Bronchial epithelial cell (primary cell): ENCODE results near the gene MMAA. TPM values are rescaled to one million over a fixed set of nuclear protein-coding genes. Genes with fewer than 3 reads are reported as not detected.

ENCODE experiments used
- DNase-seq: peaks from one replicate; pipeline ENCODE4 v3.0.0-alpha.2; 2010; ENCODE audit warnings: low read depth
- FAIRE-seq: peaks from 2 replicates; lab custom pipeline; 2011; peaks lifted over from hg19 to GRCh38; lab: Jason Lieb, UNC
- H3K27me3 ChIP-seq: 2 replicates; pipeline ENCODE4 v1.5.1; 2011; ENCODE audit warnings: low read length; ENCODE audit not compliant: control insufficient read depth, insufficient read depth
- H3K36me3 ChIP-seq: 2 replicates; pipeline ENCODE4 v1.5.1; 2011; ENCODE audit warnings: low read length; ENCODE audit not compliant: control insufficient read depth, insufficient read depth
- H3K4me3 ChIP-seq: 2 replicates; pipeline ENCODE4 v1.5.1; 2011; ENCODE audit warnings: mild to moderate bottlenecking, low read depth, low read length, control low read depth
- CTCF ChIP-seq: IDR thresholded peaks from 2 replicates; pipeline ENCODE4 v1.5.1; 2011; ENCODE audit warnings: mild to moderate bottlenecking, moderate library complexity, low read length, control low read depth, inconsistent platforms; ENCODE audit not compliant: insufficient read depth, severe bottlenecking
- total RNA-seq: library from RNA; depleted of rRNA; stranded (reverse); fragments of >200 nt; gene quantifications from 2 replicates; pipeline ENCODE4 v1.2.1, GENCODE V29; 2014

The MMAA gene
- total RNA-seq, 1 donor from 2014 or later: 2.6 TPM

- DNase-seq (peak; percentile 16), FAIRE-seq (no peak)
- Histone ChIP-seq H3K4me3 (no peak overlapping the region), H3K27me3 (no peaks in the 10 kb centered on the region), H3K36me3 (no peaks in the 10 kb centered on the region)
- no peak for TF ChIP-seq CTCF
These were observed 29.1 kb upstream of the MMAA start for GRCh38 chr4:145589916-145590702.

- Histone ChIP-seq H3K36me3 (no peaks in the 10 kb centered on the region), H3K4me3 (no peak overlapping the region), H3K27me3 (no peaks in the 10 kb centered on the region)
- no peak for TF ChIP-seq CTCF
- FAIRE-seq (no peak), DNase-seq (no peak)
These were observed 16.9 kb upstream of the MMAA start for GRCh38 chr4:145602129-145602760.

GRCh38 chr4:145605941-145606340 lies 13.2 kb upstream of the MMAA start:
- no peak for TF ChIP-seq CTCF
- FAIRE-seq: no peak

GRCh38 chr4:145609481-145610427 lies 9.4 kb upstream of the MMAA start:
- Histone ChIP-seq H3K27me3 (no peaks in the 10 kb centered on the region), H3K36me3 (no peaks in the 10 kb centered on the region), H3K4me3 (no peak overlapping the region)
- TF ChIP-seq CTCF: peak; percentile 56
- FAIRE-seq (no peak), DNase-seq (peak; percentile 76)

More at GRCh38 chr4:145605941-145606340, 13.2 kb upstream of the MMAA start:
- DNase-seq: no peak
- no peak overlapping the region for H3K4me3 ChIP-seq
- H3K36me3 ChIP-seq: no peaks in the 10 kb centered on the region
- H3K27me3 ChIP-seq: no peaks in the 10 kb centered on the region

- no peak for DNase-seq
- H3K36me3 ChIP-seq: no peaks in the 10 kb centered on the region
- no peaks in the 10 kb centered on the region for H3K27me3 ChIP-seq
- no peak overlapping the region for H3K4me3 ChIP-seq
- no peak for FAIRE-seq
- TF ChIP-seq CTCF: no peak
These were observed 5.5 kb upstream of the MMAA start for GRCh38 chr4:145613566-145614232.
